GM19372 (cell line): Measurements from ENCODE around the gene VCX3A.
"Not testable (repeated sequence)": the region's sequence is repeated elsewhere in the genome, so short reads cannot be mapped to it uniquely, and the experiment has no call there.

ENCODE experiments used
- ATAC-seq: cut with Tn5 transposase; IDR thresholded peaks from one replicate; pipeline ENCODE4 v1.9.1; 2021; ENCODE audit warnings: mild to moderate bottlenecking, low read depth, moderate library complexity; ENCODE audit not compliant: unreplicated experiment

VCX3A gene

DNA sequence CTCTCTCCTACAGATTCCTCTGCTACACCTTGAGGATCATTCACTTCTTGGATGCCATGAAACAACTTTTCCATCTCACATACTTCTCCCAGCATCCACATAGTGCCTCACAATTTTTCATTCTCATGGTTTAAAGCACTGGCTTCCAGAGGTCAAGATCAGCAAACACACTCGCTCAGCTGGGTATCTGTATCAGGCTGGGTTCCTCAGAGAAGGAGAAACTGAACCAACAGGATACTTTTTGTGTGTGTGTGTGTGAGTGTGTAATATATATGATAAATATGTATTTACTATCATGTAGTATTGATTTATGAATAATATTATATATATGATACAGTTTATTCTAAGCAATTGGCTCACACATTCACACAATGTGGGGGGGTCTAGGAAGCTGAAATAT, at the start of gene VCX3A:
VCX3A (minus strand) TSS at position 101 of the 400 bp plus-strand sequence. CDS start 621 bp downstream, outside the sequence.
- not testable (repeated sequence) for ATAC-seq

- ATAC-seq, result no peak
These were observed 39.8 kb upstream of the VCX3A start for GRCh38 chrX:6574762-6575161.

DNA sequence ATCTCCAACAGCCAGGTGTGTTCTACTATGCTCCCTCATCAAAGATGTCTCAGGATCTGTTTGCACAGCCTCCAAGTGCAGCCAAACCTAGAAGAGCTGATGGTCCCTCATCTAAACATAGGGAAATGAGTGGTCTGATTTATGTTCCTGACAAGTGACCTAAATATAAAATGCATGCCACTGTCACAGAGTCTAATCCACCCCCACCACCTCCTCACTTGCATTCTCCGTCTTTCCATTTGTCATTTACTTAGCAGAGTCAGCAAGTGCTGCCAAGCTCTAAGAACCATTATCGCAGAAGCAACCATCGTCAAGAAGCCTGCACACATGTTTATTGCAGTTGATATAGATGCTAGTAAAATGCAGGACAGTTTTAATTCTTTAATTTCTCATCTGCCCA, 33.1 kb upstream of the VCX3A start:
- ATAC-seq, result no peak

DNA sequence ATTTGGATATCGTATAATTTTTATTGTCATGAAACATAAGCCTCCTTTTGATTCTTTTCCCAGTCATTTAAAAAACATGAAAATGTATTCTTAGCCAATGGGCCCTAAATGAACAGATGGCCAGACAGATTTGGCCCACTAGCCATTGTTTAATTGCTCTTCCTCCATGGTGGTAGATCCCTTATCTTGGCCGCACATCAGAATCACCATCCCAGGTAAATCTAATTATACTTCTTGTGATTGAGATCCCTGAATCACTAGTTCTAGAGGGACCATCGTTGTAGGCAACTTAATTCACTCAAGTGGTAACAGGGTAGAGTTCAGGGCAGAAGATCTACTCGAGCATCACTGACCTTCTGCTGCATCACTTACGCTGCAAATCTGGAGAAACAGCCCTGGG, 24.1 kb upstream of the VCX3A start:
- no peak for ATAC-seq

GRCh38 chrX:6557690-6558089, 22.8 kb upstream of the VCX3A start:
- no peak for ATAC-seq

GRCh38 chrX:6550999-6551398, 16.1 kb upstream of the VCX3A start:
- no peak for ATAC-seq

DNA sequence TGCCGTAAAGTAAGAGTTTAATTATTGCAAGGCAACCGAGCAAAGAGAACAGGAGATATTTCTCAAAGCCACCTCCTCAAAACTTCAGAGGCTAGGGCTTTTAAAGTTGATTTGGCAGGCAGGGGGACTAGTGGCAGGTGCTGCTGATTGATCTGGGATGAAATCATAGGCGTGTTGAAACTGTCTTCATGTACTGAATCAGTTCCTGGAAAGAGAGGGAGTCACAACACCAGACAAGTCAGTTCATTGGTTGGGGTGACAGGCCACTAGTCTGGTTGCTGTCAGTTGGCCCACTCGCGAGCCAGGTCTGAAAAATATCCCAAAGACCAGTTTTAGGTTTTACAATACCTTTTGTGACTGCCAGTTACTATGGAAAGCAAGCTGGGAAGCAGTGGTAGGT, 10.8 kb upstream of the VCX3A start:
- ATAC-seq, result no peak

DNA sequence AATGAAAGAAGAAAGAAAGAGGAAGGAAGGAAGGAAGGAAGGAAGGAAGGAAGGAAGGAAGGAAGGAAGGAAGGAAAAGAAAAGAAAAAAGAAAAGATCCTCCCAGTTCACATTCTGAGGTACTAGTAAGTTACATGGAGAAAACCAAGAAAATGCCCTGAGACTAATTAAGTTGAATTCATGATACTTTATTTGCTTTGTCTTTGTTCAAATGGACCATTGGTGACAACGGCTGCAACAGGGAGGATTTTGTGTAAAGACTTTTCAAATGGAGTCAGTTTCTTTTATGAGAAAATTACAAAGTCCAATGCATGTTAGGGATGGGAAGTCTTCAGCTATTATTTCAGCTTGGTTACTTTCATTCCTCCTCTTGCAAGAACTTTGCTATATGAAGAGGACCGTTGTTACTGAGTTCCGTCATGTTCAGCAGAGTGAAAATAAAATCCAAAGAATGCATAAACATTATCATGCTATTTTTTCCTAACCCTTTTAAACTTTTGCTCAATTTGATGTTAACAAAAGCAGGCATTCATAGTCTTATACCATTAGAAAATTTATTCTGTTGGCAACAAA, 8.3 kb downstream of the VCX3A start:
- ATAC-seq, result no peak

GRCh38 chrX:6517376-6517775, 17.5 kb downstream of the VCX3A start:
- ATAC-seq, result no peak

DNA sequence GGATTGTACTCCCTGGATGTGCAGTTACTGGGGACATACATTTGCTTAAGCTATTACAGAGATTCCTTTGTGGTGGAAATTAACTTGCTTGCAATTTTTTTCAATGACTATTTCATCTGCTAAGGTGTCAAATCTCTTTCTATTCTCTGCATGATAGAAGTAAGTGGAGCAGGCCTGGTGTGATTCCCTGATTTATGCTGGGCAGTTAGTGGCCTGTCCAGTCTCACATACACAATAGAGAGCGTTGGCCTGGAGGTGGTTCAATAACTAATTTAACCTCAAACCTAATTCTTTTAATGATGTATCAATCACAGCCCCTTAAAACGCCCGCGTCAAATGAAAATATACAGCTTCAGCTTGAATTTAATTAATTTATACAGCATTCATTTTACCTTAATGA, 28.5 kb downstream of the VCX3A start:
- no peak for ATAC-seq

DNA sequence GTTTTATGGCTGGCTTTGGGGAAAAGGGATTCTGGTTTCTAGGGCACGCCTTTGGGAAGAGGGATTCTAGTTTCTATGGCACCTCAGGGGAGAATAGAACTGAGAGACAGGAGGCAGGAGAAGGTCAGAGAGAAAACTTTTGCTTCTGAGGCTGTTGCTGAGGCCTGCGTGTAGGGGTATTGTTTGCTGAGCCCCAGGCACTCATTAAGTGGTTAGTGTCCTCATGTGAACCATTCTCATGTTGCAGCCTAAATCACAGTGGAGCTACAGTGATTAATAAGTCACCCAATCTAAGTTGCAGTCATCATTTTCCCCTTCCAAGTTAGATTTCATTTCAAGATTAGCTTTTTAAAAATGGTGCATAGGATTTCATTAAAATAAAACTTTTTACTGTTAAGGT, 29.0 kb downstream of the VCX3A start:
- ATAC-seq, result no peak

GRCh38 chrX:6500719-6501118, 34.2 kb downstream of the VCX3A start:
- no peak for ATAC-seq

DNA sequence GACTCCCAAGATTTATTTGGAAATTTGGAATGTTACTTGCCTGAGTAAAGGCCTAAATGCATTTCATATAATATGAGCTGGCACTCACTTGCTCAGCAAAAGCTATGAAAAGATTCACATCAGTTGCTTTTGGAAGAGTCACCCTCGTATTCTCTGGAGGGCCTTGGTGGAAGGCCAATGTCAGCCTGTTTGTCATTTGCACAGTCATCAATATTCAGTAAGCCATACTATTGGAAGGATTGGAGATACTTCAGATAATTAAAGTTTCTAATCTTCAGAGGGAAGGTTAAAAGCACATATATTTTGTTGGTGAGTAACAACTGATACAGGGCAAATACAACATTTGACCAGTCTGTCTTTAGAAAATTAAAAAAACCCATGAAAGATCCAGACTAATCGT, 36.6 kb downstream of the VCX3A start:
- no peak for ATAC-seq
